Astrocyte (in vitro differentiated cells and primary cell): ENCODE data around the gene MINDY3. TPM values are rescaled to one million over a fixed set of nuclear protein-coding genes. Genes with fewer than 3 reads are reported as not detected.

Experiments used
- DNase-seq: peaks from one replicate; pipeline ENCODE4 v3.0.0-alpha.2; 2010; ENCODE audit warnings: low read depth
- FAIRE-seq: peaks from 2 replicates; lab custom pipeline; 2011; peaks lifted over from hg19 to GRCh38; lab: Jason Lieb, UNC
- H2AFZ ChIP-seq: 2 replicates; pipeline ENCODE4 v1.6.0; 2012; ENCODE audit warnings: low read depth, low read length, inconsistent platforms
- H3K27ac ChIP-seq: 2 replicates; pipeline ENCODE4 v1.5.1; 2011; ENCODE audit warnings: low read depth, low read length, inconsistent platforms
- H3K27me3 ChIP-seq: 2 replicates; pipeline ENCODE4 v1.6.0; 2011; ENCODE audit warnings: low read length, inconsistent platforms; ENCODE audit not compliant: insufficient read depth
- H3K36me3 ChIP-seq: 2 replicates; pipeline ENCODE4 v1.5.1; 2011; ENCODE audit warnings: low read length, inconsistent platforms; ENCODE audit not compliant: insufficient read depth
- H3K4me1 ChIP-seq: 2 replicates; pipeline ENCODE4 v1.5.1; 2011; ENCODE audit warnings: low read length, inconsistent platforms; ENCODE audit not compliant: insufficient read depth
- H3K4me2 ChIP-seq: 2 replicates; pipeline ENCODE4 v1.6.0; 2012; ENCODE audit warnings: low read length, inconsistent platforms
- H3K4me3 ChIP-seq: 2 replicates; pipeline ENCODE4 v1.5.1; 2011; ENCODE audit warnings: low read depth, mild to moderate bottlenecking, low read length, inconsistent platforms; ENCODE audit not compliant: insufficient read depth
- H3K79me2 ChIP-seq: 2 replicates; pipeline ENCODE4 v1.6.0; 2012; ENCODE audit warnings: mild to moderate bottlenecking, low read length, inconsistent platforms; ENCODE audit not compliant: insufficient read depth
- H3K9ac ChIP-seq: 2 replicates; pipeline ENCODE4 v1.6.0; 2012; ENCODE audit warnings: mild to moderate bottlenecking, low read length, inconsistent platforms
- H3K9me3 ChIP-seq: 2 replicates; pipeline ENCODE4 v1.5.1; 2012; ENCODE audit warnings: low read depth, mild to moderate bottlenecking, low read length, inconsistent platforms; ENCODE audit not compliant: insufficient read depth
- H4K20me1 ChIP-seq: 2 replicates; pipeline ENCODE4 v1.6.0; 2012; ENCODE audit warnings: low read length, inconsistent platforms; ENCODE audit not compliant: insufficient read depth
- H3K27ac Mint-ChIP-seq: one replicate; pipeline ENCODE4 v1.8.0; 2021; ENCODE audit warnings: mild to moderate bottlenecking, mixed read lengths; ENCODE audit not compliant: unreplicated experiment
- H3K27me3 Mint-ChIP-seq: one replicate; pipeline ENCODE4 v1.8.0; 2021; ENCODE audit warnings: low read depth, mixed read lengths; ENCODE audit not compliant: unreplicated experiment
- H3K36me3 Mint-ChIP-seq: one replicate; pipeline ENCODE4 v1.8.0; 2021; ENCODE audit warnings: low read depth, mixed read lengths; ENCODE audit not compliant: unreplicated experiment
- H3K4me1 Mint-ChIP-seq: one replicate; pipeline ENCODE4 v1.8.0; 2021; ENCODE audit warnings: low read depth, mixed read lengths; ENCODE audit not compliant: unreplicated experiment
- H3K4me3 Mint-ChIP-seq: one replicate; pipeline ENCODE4 v1.8.0; 2021; ENCODE audit warnings: mild to moderate bottlenecking, moderate library complexity, mixed read lengths; ENCODE audit not compliant: unreplicated experiment
- H3K9me3 Mint-ChIP-seq: one replicate; pipeline ENCODE4 v1.8.0; 2021; ENCODE audit warnings: mild to moderate bottlenecking, mixed read lengths; ENCODE audit not compliant: unreplicated experiment
- EZH2 ChIP-seq: IDR thresholded peaks from 2 replicates; pipeline ENCODE4 v1.6.1; 2012; ENCODE audit warnings: mild to moderate bottlenecking, low read length, inconsistent platforms; ENCODE audit not compliant: insufficient read depth
- total RNA-seq: library from RNA; stranded (reverse); gene quantifications from 2 replicates; pipeline ENCODE4 v1.2.1, GENCODE V29; 2021
- TF ChIP-seq, protein P1 (sequence below): IDR thresholded peaks from 2 replicates; pipeline ENCODE4 v1.5.1; 2011; ENCODE audit warnings: low read depth, mild to moderate bottlenecking, inconsistent platforms, low read length, moderate library complexity; ENCODE audit not compliant: insufficient read depth

MINDY3 gene
- total RNA-seq, 1 donor from 2014 or later, result 28.4 TPM

DNA sequence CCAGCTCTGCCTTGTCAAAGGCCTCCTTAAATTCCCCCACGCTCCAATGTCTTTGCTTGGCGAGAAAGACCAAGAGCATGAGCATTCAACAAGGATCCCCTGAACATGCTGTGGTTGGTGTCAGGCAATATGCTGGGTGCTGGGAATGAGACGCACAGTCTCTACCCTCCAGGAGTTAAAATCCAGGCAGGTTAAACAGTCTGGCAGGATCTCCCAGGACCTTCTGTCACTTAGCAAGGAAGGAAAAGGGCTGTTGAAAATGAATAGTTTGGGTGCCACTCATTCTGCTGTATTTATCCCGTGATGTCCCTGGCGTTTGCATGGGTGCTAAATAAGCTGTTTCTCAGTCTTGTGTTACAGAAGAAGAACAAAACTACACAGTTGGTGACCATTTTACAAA lies 118.7 kb downstream of the MINDY3 start:
- no peaks in the 10 kb centered on the region for H3K4me1 Mint-ChIP-seq
- Histone ChIP-seq H3K36me3 (no peaks in the 10 kb centered on the region), H3K27ac (no peak overlapping the region), H2AFZ (no peak overlapping the region), H3K4me1 (peaks cover 11% of the 10 kb centered on the region), H3K4me3 (no peak overlapping the region), H3K9me3 (no peaks in the 10 kb centered on the region), H3K27me3 (no peaks in the 10 kb centered on the region), H3K4me2 (no peak overlapping the region), H4K20me1 (no peaks in the 10 kb centered on the region), H3K9ac (no peak overlapping the region), H3K79me2 (no peaks in the 10 kb centered on the region)
- no peak overlapping the region for H3K27ac Mint-ChIP-seq
- H3K36me3 Mint-ChIP-seq, result no peaks in the 10 kb centered on the region
- H3K9me3 Mint-ChIP-seq, result no peaks in the 10 kb centered on the region
- DNase-seq, result no peak
- H3K4me3 Mint-ChIP-seq, result no peak overlapping the region
- FAIRE-seq, result no peak
- peaks cover 2% of the 10 kb centered on the region for H3K27me3 Mint-ChIP-seq
- TF ChIP-seq, protein P1, sequence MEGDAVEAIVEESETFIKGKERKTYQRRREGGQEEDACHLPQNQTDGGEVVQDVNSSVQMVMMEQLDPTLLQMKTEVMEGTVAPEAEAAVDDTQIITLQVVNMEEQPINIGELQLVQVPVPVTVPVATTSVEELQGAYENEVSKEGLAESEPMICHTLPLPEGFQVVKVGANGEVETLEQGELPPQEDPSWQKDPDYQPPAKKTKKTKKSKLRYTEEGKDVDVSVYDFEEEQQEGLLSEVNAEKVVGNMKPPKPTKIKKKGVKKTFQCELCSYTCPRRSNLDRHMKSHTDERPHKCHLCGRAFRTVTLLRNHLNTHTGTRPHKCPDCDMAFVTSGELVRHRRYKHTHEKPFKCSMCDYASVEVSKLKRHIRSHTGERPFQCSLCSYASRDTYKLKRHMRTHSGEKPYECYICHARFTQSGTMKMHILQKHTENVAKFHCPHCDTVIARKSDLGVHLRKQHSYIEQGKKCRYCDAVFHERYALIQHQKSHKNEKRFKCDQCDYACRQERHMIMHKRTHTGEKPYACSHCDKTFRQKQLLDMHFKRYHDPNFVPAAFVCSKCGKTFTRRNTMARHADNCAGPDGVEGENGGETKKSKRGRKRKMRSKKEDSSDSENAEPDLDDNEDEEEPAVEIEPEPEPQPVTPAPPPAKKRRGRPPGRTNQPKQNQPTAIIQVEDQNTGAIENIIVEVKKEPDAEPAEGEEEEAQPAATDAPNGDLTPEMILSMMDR, result no peak
- no peak for TF ChIP-seq EZH2

DNA sequence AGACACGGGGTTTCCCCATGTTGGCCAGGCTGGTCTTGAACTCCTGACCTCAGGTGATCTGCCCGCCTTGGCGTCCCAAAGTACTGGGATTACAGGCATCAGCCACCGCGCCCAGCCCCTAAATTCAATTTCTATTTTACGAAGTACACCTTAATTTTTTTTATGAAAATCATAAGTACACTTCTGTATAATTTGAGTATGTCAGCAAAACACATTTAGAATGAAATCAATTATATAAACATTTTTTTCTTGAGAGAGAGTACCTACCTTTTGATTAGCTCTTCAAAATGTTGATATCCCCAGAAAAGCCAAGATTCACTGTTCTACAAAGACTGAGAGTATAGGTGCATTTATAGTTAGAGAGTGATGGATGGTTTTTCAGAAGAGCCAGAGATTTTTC lies 120.0 kb downstream of the MINDY3 start:
- H3K27ac Mint-ChIP-seq, result no peak overlapping the region
- no peaks in the 10 kb centered on the region for H3K36me3 Mint-ChIP-seq
- no peak for FAIRE-seq

More for the DNA sequence above, 120.0 kb downstream of the MINDY3 start:
- Histone ChIP-seq H3K27me3 (no peaks in the 10 kb centered on the region), H3K4me1 (peaks cover 15% of the 10 kb centered on the region), H3K36me3 (no peaks in the 10 kb centered on the region), H3K9me3 (no peaks in the 10 kb centered on the region), H3K9ac (no peak overlapping the region), H4K20me1 (no peaks in the 10 kb centered on the region), H3K27ac (no peak overlapping the region), H3K79me2 (no peaks in the 10 kb centered on the region), H2AFZ (no peak overlapping the region), H3K4me2 (no peak overlapping the region), H3K4me3 (no peak overlapping the region)
- Mint-ChIP-seq H3K9me3 (no peaks in the 10 kb centered on the region), H3K27me3 (no peaks in the 10 kb centered on the region), H3K4me1 (no peaks in the 10 kb centered on the region), H3K4me3 (no peak overlapping the region)
- TF ChIP-seq, protein P1, result no peak
- TF ChIP-seq EZH2, result no peak
- no peak for DNase-seq
